Breast epithelium (tissue), 4 donors: Measurements from ENCODE around the gene XRN1. TPM values are rescaled to one million over a fixed set of nuclear protein-coding genes. Genes with fewer than 3 reads are reported as not detected.
A peak's percentile ranks its signal among the peaks of the same experiment; 100 is the strongest.

Source experiments
- DNase-seq, 2 donors: peaks; one replicate each; pipeline ENCODE4 v3.0.0-alpha.2; 2019; ENCODE audit warnings: low spot score in 2 of 2
- H3K27ac ChIP-seq, 2 donors: fragments of 200-600 bp; sonication (generic) in 1 of 2; one replicate each; pipeline ENCODE4 v1.5.1; 2016 to 2019; ENCODE audit warnings: mild to moderate bottlenecking in 1 of 2
- H3K27me3 ChIP-seq, 2 donors: fragments of 200-600 bp; sonication (generic) in 1 of 2; one replicate each; pipeline versions ENCODE4 v1.5.1 to v1.6.0; 2017 to 2019; ENCODE audit warnings: control low read depth in 1 of 2, mild to moderate bottlenecking in 1 of 2
- H3K36me3 ChIP-seq: fragments of 200-600 bp; one replicate; pipeline ENCODE4 v1.5.1; 2019
- H3K4me1 ChIP-seq, 2 donors: fragments of 200-600 bp; sonication (generic); one replicate each; pipeline ENCODE4 v1.5.1; 2016 to 2019; ENCODE audit warnings: control low read depth in 1 of 2
- H3K4me3 ChIP-seq, 3 donors: fragments of 200-600 bp; sonication (generic); 1 replicate in 2 of 3; 2 replicates in 1 of 3; pipeline ENCODE4 v1.5.1; 2016 to 2019; ENCODE audit warnings: mild to moderate bottlenecking in 3 of 3, moderate library complexity in 2 of 3
- H3K9me3 ChIP-seq, 2 donors: fragments of 200-600 bp; sonication (generic) in 1 of 2; one replicate each; pipeline ENCODE4 v1.5.1; 2016 to 2019; ENCODE audit warnings: control low read depth in 1 of 2
- CTCF ChIP-seq, 3 donors: fragments of 450-650 bp; IDR thresholded peaks; one replicate each; pipeline ENCODE4 v1.5.1; 2016 to 2017; ENCODE audit warnings: antibody characterized with exemption in 3 of 3, mild to moderate bottlenecking in 3 of 3, moderate library complexity in 3 of 3
- POLR2A ChIP-seq: fragments of 450-650 bp; IDR thresholded peaks from one replicate; pipeline ENCODE4 v1.6.1; 2016; ENCODE audit warnings: antibody characterized with exemption, mild to moderate bottlenecking, moderate library complexity
- POLR2AphosphoS5 ChIP-seq, 3 donors: sonication (generic); formaldehyde crosslinking; IDR thresholded peaks; one replicate each; pipeline ENCODE4 v1.6.1; 2017; ENCODE audit warnings: antibody characterized with exemption in 3 of 3
- intact Hi-C: fragments of 100-400 bp; cut with DNase I; formaldehyde crosslinking; loops from one replicate; pipeline ENCODE4 v1.15.1; 2023; ENCODE audit warnings: low total_unique reads
- total RNA-seq, 3 donors: library from RNA; depleted of rRNA; stranded (reverse); fragments of >200 nt; gene quantifications; one replicate each; pipeline ENCODE4 v1.1.0, GENCODE V29; 2016

The XRN1 gene
- total RNA-seq, 3 donors from 2014 or later, result 44.5 to 81.1 (median 51.5) TPM

- no peaks in the 10 kb centered on the region for H3K36me3 ChIP-seq
- no peaks in the 10 kb centered on the region for H3K4me1 ChIP-seq
- intact Hi-C loops, result no loop called here
- H3K27me3 ChIP-seq, result no peaks in the 10 kb centered on the region
- no peak overlapping the region for H3K4me3 ChIP-seq
- H3K9me3 ChIP-seq, result no peaks in the 10 kb centered on the region
- TF ChIP-seq CTCF (IDR thresholded peaks at IDR 0.05), result no peak
- no peak for TF ChIP-seq POLR2A
- no peak for TF ChIP-seq POLR2AphosphoS5 (IDR thresholded peaks at IDR 0.05)
- no peak for DNase-seq
- H3K27ac ChIP-seq, result no peak overlapping the region
These were observed 166.4 kb downstream of the XRN1 start for GRCh38 chr3:142281474-142281873.

- H3K27me3 ChIP-seq, result no peaks in the 10 kb centered on the region
- TF ChIP-seq POLR2A (no peak), POLR2AphosphoS5 (IDR thresholded peaks at IDR 0.05) (peak in 1 of 3 donors; percentile 52), CTCF (IDR thresholded peaks at IDR 0.05) (peak in 2 of 3 donors; percentile 64 to 80)
- no peaks in the 10 kb centered on the region for H3K36me3 ChIP-seq
- no peaks in the 10 kb centered on the region for H3K9me3 ChIP-seq
- no peak overlapping the region for H3K4me3 ChIP-seq
- H3K27ac ChIP-seq, result no peak overlapping the region
- no peaks in the 10 kb centered on the region for H3K4me1 ChIP-seq
- DNase-seq, result peak in 1 of 2 donors; percentile 24
- intact Hi-C loops, result no loop called here
These were observed 167.8 kb downstream of the XRN1 start for GRCh38 chr3:142279965-142280590.

- Histone ChIP-seq H3K27me3 (no peaks in the 10 kb centered on the region), H3K4me1 (no peaks in the 10 kb centered on the region), H3K36me3 (no peaks in the 10 kb centered on the region), H3K27ac (no peak overlapping the region), H3K9me3 (no peaks in the 10 kb centered on the region), H3K4me3 (no peak overlapping the region)
- TF ChIP-seq POLR2AphosphoS5 (IDR thresholded peaks at IDR 0.05) (no peak), POLR2A (no peak), CTCF (IDR thresholded peaks at IDR 0.05) (no peak)
- no peak for DNase-seq
- intact Hi-C loops, result no loop called here
These were observed 169.4 kb downstream of the XRN1 start for GRCh38 chr3:142278451-142278850.

GRCh38 chr3:142276781-142277180, 171.1 kb downstream of the XRN1 start:
- no peaks in the 10 kb centered on the region for H3K36me3 ChIP-seq
- TF ChIP-seq POLR2AphosphoS5 (IDR thresholded peaks at IDR 0.05) (no peak), CTCF (IDR thresholded peaks at IDR 0.05) (no peak), POLR2A (no peak)
- no peak overlapping the region for H3K27ac ChIP-seq
- H3K27me3 ChIP-seq, result no peaks in the 10 kb centered on the region
- H3K9me3 ChIP-seq, result no peaks in the 10 kb centered on the region
- no peak overlapping the region for H3K4me3 ChIP-seq
- DNase-seq, result no peak
- no peaks in the 10 kb centered on the region for H3K4me1 ChIP-seq
- intact Hi-C loops, result no loop called here

GRCh38 chr3:142275856-142276255, 172.0 kb downstream of the XRN1 start:
- H3K9me3 ChIP-seq, result no peaks in the 10 kb centered on the region
- DNase-seq, result no peak
- no peaks in the 10 kb centered on the region for H3K36me3 ChIP-seq
- peak overlapping the region in 1 of 2 donors; percentile 19 for H3K27ac ChIP-seq
- intact Hi-C loops, result no loop called here
- no peaks in the 10 kb centered on the region for H3K27me3 ChIP-seq
- H3K4me1 ChIP-seq, result no peaks in the 10 kb centered on the region
- TF ChIP-seq CTCF (IDR thresholded peaks at IDR 0.05) (no peak), POLR2AphosphoS5 (IDR thresholded peaks at IDR 0.05) (no peak), POLR2A (no peak)
- no peak overlapping the region for H3K4me3 ChIP-seq
